Endothelial cell (in vitro differentiated cells): ENCODE results near the gene LPCAT1. TPM values are rescaled to one million over a fixed set of nuclear protein-coding genes. Genes with fewer than 3 reads are reported as not detected.

Experiments
- DNase-seq: peaks from one replicate; pipeline ENCODE4 v3.0.0; 2021; ENCODE audit warnings: low spot score
- H3K27ac Mint-ChIP-seq: one replicate; pipeline ENCODE4 v1.8.0; 2021; ENCODE audit warnings: mixed read lengths, inconsistent platforms; ENCODE audit not compliant: unreplicated experiment
- H3K27me3 Mint-ChIP-seq: one replicate; pipeline ENCODE4 v1.8.0; 2021; ENCODE audit warnings: mild to moderate bottlenecking, moderate library complexity, mixed read lengths, inconsistent platforms; ENCODE audit not compliant: unreplicated experiment
- H3K36me3 Mint-ChIP-seq: one replicate; pipeline ENCODE4 v1.8.0; 2021; ENCODE audit warnings: mild to moderate bottlenecking, low read depth, mixed read lengths, inconsistent platforms; ENCODE audit not compliant: unreplicated experiment
- H3K4me1 Mint-ChIP-seq: one replicate; pipeline ENCODE4 v1.8.0; 2021; ENCODE audit warnings: mild to moderate bottlenecking, mixed read lengths, inconsistent platforms; ENCODE audit not compliant: unreplicated experiment
- H3K4me3 Mint-ChIP-seq: one replicate; pipeline ENCODE4 v1.8.0; 2021; ENCODE audit warnings: mild to moderate bottlenecking, mixed read lengths, inconsistent platforms; ENCODE audit not compliant: unreplicated experiment
- H3K9me3 Mint-ChIP-seq: one replicate; pipeline ENCODE4 v1.8.0; 2021; ENCODE audit warnings: mixed read lengths, inconsistent platforms; ENCODE audit not compliant: unreplicated experiment
- CTCF ChIP-seq: fragments of 200-600 bp; sonication (generic); IDR thresholded peaks from one replicate; pipeline ENCODE4 v1.5.0; 2021; ENCODE audit warnings: antibody characterized with exemption; ENCODE audit not compliant: unreplicated experiment
- total RNA-seq: library from RNA; stranded (reverse); fragmentation: NEBNext Ultra II Directional; extraction: Animal tissue kit (Norgen Biotek cat#: 25700); gene quantifications from one replicate; pipeline ENCODE4 v1.2.1, GENCODE V29; 2021; ENCODE audit not compliant: unreplicated experiment

LPCAT1 gene
- total RNA-seq, 1 donor from 2014 or later: 81.3 TPM

- no peaks in the 10 kb centered on the region for H3K9me3 Mint-ChIP-seq
- DNase-seq: no peak
- H3K36me3 Mint-ChIP-seq: peaks cover 18% of the 10 kb centered on the region
Observed at GRCh38 chr5:1472964-1473628, 50.7 kb downstream of the LPCAT1 start.

GRCh38 chr5:1471997-1472963, 51.5 kb downstream of the LPCAT1 start:
- no peak for DNase-seq
- Mint-ChIP-seq H3K4me3 (no peak overlapping the region), H3K27me3 (peaks cover 8% of the 10 kb centered on the region), H3K9me3 (no peaks in the 10 kb centered on the region), H3K4me1 (no peaks in the 10 kb centered on the region), H3K36me3 (peaks cover 16% of the 10 kb centered on the region), H3K27ac (no peak overlapping the region)
- TF ChIP-seq CTCF: no peak

More at GRCh38 chr5:1472964-1473628, 50.7 kb downstream of the LPCAT1 start:
- no peak for TF ChIP-seq CTCF
- H3K4me1 Mint-ChIP-seq: no peaks in the 10 kb centered on the region
- H3K4me3 Mint-ChIP-seq: no peak overlapping the region
- H3K27me3 Mint-ChIP-seq: peaks cover 7% of the 10 kb centered on the region
- H3K27ac Mint-ChIP-seq: no peak overlapping the region

GRCh38 chr5:1471240-1471853, 52.4 kb downstream of the LPCAT1 start:
- no peak for DNase-seq
- Mint-ChIP-seq H3K36me3 (peaks cover 16% of the 10 kb centered on the region), H3K4me3 (no peak overlapping the region), H3K4me1 (no peaks in the 10 kb centered on the region), H3K27ac (no peak overlapping the region), H3K27me3 (peaks cover 8% of the 10 kb centered on the region), H3K9me3 (no peaks in the 10 kb centered on the region)
- TF ChIP-seq CTCF: no peak

GRCh38 chr5:1470762-1471211, 53.0 kb downstream of the LPCAT1 start:
- Mint-ChIP-seq H3K27ac (no peak overlapping the region), H3K36me3 (peaks cover 19% of the 10 kb centered on the region), H3K4me1 (no peaks in the 10 kb centered on the region), H3K4me3 (no peak overlapping the region), H3K9me3 (no peaks in the 10 kb centered on the region), H3K27me3 (peaks cover 11% of the 10 kb centered on the region)
- TF ChIP-seq CTCF: no peak
- no peak for DNase-seq
